SK-N-MC (cell line): ENCODE results near the gene RHOBTB1.

Experiments
- DNase-seq: peaks from one replicate; pipeline ENCODE4 v3.0.0-alpha.2; 2011; ENCODE audit warnings: low read depth, low spot score
- H3K27ac ChIP-seq: fragments of 200-600 bp; sonication (generic); 2 replicates; pipeline ENCODE4 v1.5.1; 2016; ENCODE audit warnings: mixed run types
- H3K36me3 ChIP-seq: fragments of 200-600 bp; sonication (generic); 2 replicates; pipeline ENCODE4 v1.6.1; 2017; ENCODE audit warnings: antibody characterized with exemption, low read length, mixed read lengths; ENCODE audit not compliant: insufficient read depth
- H3K4me3 ChIP-seq: fragments of 200-600 bp; sonication (generic); 2 replicates; pipeline ENCODE4 v1.5.1; 2016
- H3K9ac ChIP-seq: fragments of 200-600 bp; sonication (generic); 2 replicates; pipeline ENCODE4 v1.8.0; 2017; ENCODE audit warnings: mixed run types, mixed read lengths; ENCODE audit not compliant: insufficient read length
- H3K9me3 ChIP-seq: fragments of 200-600 bp; sonication (generic); 2 replicates; pipeline ENCODE4 v1.6.1; 2017; ENCODE audit warnings: low read depth, mild to moderate bottlenecking, antibody characterized with exemption, low read length, moderate library complexity, mixed read lengths
- EZH2 ChIP-seq: fragments of 200-600 bp; sonication (generic); IDR thresholded peaks from one replicate; pipeline ENCODE4 v1.6.1; 2017; ENCODE audit warnings: antibody characterized with exemption
- FOXP2 ChIP-seq: optimal IDR thresholded peaks from 2 replicates; pipeline ENCODE3; 2011; ENCODE audit warnings: mild to moderate bottlenecking, moderate library complexity; ENCODE audit not compliant: insufficient read depth; ENCODE audit errors: extremely low read length, control extremely low read depth
- POLR2AphosphoS5 ChIP-seq: IDR thresholded peaks from 2 replicates; pipeline ENCODE4 v1.6.1; 2012; ENCODE audit warnings: mild to moderate bottlenecking, low read depth, low read length, borderline replicate concordance

RHOBTB1 gene

DNA sequence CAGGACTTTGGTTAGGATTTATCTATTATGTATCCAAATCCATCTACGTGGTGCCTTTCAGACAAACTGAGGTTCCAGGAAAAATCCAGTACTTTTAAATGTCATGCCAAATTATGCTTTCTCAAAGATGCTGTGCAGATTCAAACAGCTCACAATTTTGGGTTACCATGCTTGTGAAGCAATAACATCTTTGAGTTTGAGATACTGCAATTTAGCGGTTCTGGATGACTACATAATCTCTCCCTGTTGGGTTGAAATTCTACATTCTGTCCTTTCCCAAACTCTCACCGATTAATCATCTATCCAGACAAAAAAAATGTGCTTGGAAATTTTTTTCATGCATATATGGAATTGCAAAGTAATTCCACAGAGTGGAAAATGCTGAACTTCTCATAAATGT is 3.5 kb downstream of the RHOBTB1 start:
- no peak for DNase-seq
- no peak overlapping the region for H3K9ac ChIP-seq
- H3K36me3 ChIP-seq = no peaks in the 10 kb centered on the region
- no peak for TF ChIP-seq FOXP2
- no peak for TF ChIP-seq EZH2
- TF ChIP-seq POLR2AphosphoS5 = no peak
- no peak overlapping the region for H3K27ac ChIP-seq
- H3K4me3 ChIP-seq = no peak overlapping the region
- H3K9me3 ChIP-seq = no peaks in the 10 kb centered on the region

DNA sequence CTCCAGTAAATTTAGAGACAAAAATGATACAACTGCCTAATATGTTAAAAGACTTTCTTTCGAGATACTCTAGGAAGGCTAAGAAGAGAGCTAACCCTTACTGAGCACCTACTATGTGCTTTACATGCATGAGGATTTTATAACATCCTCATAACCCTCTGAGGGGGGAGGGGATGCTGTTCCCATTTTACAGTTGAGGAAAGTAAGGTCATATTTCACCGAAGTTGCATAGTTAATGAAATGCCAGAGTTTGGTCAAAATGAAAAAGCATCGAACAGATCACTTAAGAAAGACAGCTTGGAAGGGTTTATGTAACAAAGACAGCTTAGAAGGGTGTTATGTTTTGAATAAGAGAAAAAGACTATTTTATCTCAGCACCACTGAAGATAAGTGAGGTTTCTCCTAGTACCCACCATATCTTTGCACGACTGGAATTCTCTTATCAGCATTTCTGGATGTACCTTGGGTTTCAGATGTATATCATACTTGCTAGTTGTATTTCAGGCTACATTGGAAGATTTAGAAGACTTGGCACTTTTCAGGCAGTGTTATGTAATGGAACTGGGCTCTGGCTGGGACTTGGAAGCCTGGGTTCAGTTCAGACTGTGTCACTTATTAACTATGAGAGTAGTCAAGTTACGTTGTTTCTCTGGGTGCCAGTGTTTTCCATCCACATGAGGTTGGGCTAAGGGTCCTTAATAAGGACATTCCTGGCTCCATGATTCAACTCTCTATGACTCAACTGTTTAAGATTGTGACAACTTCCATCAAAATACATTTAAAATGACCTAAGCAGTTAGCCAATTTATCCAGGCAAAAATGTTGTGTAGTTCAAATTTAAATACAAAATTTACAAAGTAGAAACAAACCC is 6.0 kb downstream of the RHOBTB1 start:
- Histone ChIP-seq H3K9ac (no peak overlapping the region), H3K36me3 (no peaks in the 10 kb centered on the region), H3K9me3 (no peaks in the 10 kb centered on the region), H3K27ac (no peak overlapping the region), H3K4me3 (no peak overlapping the region)
- TF ChIP-seq FOXP2 (no peak), POLR2AphosphoS5 (no peak), EZH2 (no peak)
- no peak for DNase-seq

DNA sequence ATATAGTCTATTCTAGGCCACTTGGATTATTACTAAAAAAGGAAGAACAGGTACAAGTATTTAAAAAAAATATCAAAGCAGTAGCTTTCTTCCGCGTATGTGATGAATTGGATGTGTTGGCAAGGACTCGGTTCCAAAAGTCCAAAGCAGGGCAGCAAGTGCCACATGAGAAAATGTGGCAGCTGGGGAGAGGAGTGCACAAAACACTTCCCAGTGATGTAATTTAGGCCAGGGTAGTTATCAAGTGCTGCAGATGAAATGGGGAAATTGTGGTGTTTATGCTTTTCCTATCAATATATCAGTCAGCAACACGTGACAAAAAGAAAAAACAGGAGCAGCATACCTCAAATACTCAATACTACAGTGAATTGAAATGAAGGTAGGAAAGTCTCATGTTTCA is 7.0 kb downstream of the RHOBTB1 start:
- no peak overlapping the region for H3K4me3 ChIP-seq
- DNase-seq = no peak
- no peak overlapping the region for H3K9ac ChIP-seq
- H3K36me3 ChIP-seq = no peaks in the 10 kb centered on the region
- H3K27ac ChIP-seq = no peak overlapping the region
- TF ChIP-seq EZH2 = no peak
- TF ChIP-seq FOXP2 = no peak
- TF ChIP-seq POLR2AphosphoS5 = no peak
- no peaks in the 10 kb centered on the region for H3K9me3 ChIP-seq

DNA sequence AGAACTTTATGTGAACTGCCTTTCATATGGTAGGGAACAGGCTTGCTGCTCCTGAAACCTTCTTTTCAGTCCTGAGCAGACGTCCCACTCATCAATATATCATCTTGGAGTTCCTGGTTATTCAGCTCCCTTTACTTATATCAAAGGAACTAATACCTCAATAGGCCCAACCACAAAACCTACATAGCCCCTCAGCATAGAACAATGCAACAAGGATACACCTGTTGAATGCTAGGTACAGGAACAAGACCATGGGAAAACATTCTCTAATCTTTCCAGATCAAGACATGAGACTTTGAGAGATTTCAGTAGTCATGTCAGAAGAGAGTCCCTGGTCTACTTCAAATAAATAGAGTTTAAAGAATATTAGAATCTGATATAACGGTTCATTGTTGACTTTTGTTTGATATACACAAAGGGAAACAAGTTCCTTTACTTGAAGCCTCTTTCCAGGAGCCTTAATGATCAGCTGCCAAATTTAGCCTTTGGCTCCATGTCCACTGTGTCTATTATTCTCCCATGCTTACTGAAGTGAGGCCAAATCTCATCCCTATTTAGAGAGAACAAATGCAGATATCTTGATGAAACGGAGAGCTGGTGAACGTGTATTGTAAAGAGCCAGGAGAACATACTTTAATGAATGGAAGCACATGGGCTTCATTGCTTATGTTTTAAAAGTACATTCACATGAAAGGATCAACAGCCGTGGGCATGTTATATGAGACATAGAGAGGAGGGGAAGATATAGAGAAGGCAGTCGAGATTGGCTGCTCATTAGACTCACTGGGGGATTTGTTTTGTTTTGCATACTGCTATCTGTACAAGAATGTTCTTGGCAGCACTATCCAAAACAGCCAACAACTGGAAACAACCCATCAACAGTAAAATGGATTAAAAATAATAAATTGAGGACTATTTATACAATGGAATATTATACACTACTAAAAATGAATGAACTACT is 9.5 kb downstream of the RHOBTB1 start:
- no peak overlapping the region for H3K27ac ChIP-seq
- no peak for TF ChIP-seq FOXP2
- no peak for TF ChIP-seq POLR2AphosphoS5
- no peak for TF ChIP-seq EZH2
- H3K9ac ChIP-seq = no peak overlapping the region
- DNase-seq = no peak
- no peaks in the 10 kb centered on the region for H3K36me3 ChIP-seq
- no peak overlapping the region for H3K4me3 ChIP-seq
- H3K9me3 ChIP-seq = no peaks in the 10 kb centered on the region

DNA sequence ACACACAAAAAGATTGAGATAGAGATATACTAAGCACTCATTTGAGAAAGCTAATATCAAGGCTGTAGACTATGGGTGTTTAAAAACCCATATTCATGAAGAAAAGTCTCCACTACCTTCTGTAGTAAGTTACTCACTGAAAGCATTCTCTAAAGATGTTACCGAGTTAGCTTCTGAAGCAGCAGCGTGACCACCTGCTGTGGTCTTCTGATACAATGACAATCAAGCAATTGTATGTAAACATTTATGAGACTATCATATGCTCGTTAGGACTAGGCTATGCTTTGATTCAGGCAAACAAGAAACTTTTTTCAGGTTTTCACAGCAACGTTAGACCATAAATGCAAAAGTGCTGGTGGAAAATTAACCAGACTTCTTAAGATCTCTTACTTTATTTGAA is 11.2 kb downstream of the RHOBTB1 start:
- H3K4me3 ChIP-seq = no peak overlapping the region
- H3K9me3 ChIP-seq = no peaks in the 10 kb centered on the region
- H3K36me3 ChIP-seq = no peaks in the 10 kb centered on the region
- DNase-seq = no peak
- no peak overlapping the region for H3K9ac ChIP-seq
- TF ChIP-seq POLR2AphosphoS5 (no peak), EZH2 (no peak), FOXP2 (no peak)
- no peak overlapping the region for H3K27ac ChIP-seq

DNA sequence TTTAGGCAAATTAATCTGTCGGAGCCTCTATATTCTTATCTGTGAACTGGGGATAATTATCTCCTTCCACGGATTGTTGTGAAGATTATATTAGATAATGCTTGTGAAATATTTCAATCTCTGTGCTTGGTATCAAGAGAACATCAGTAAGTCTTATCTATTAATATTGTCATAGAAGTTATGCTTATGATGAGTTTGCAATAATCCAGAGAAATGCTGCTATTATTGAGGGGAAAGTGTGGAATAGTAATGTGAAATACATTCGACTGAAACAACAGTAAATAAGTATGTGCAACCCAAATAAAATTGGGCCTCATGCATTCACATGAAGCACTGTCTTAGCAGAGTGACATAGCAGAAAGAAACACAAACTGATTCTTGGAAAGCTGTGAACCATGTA is 13.7 kb downstream of the RHOBTB1 start:
- no peak for TF ChIP-seq POLR2AphosphoS5
- TF ChIP-seq FOXP2 = no peak
- no peak for TF ChIP-seq EZH2

DNA sequence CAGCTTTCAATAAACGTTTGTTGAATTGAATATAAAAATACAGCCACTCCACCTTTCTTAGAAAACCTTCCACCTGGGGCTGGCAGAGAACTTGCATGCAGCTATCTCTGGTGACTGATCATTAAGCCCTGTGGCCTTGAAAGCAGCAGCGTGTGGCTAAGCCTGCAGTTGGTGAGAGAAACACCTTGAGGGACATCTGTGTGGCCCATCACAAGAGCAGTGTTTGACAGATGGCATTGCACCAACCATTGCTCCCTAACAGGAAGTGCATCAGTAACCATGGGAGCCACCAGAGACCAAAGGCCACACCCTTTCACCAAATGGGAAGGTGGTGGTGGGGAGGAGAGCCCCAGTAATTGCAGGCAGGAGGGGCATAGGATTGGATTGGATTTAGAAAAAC is 22.4 kb downstream of the RHOBTB1 start:
- no peak overlapping the region for H3K4me3 ChIP-seq
- no peak for DNase-seq
- TF ChIP-seq EZH2 (no peak), FOXP2 (no peak), POLR2AphosphoS5 (no peak)
- H3K36me3 ChIP-seq = no peaks in the 10 kb centered on the region
- no peak overlapping the region for H3K9ac ChIP-seq
- H3K9me3 ChIP-seq = no peaks in the 10 kb centered on the region
- no peak overlapping the region for H3K27ac ChIP-seq

More for the DNA sequence above, 13.7 kb downstream of the RHOBTB1 start:
- Histone ChIP-seq H3K27ac (no peak overlapping the region), H3K36me3 (no peaks in the 10 kb centered on the region), H3K4me3 (no peak overlapping the region), H3K9ac (no peak overlapping the region), H3K9me3 (no peaks in the 10 kb centered on the region)
- no peak for DNase-seq

DNA sequence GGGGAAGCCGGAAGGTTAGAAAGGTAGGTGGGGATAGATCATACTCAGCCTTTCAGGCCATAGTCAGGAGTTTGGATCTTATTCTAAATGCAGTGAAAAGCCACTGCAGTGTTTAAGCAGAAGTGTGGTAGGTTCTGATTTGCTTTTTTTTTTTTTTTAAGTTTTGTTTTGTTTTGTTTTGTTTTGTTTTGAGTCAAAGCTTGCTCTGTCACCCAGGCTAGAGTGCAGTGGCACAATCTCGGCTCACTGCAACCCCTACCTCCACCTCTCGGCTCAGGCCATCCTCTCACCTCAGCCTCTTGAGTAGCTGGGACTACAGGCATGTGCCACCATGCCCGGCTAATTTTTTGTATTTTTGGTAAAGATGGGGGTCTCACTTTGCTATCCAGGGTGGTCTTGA is 23.5 kb downstream of the RHOBTB1 start:
- Histone ChIP-seq H3K9ac (no peak overlapping the region), H3K9me3 (no peaks in the 10 kb centered on the region), H3K27ac (no peak overlapping the region), H3K4me3 (no peak overlapping the region), H3K36me3 (no peaks in the 10 kb centered on the region)
- no peak for DNase-seq
- TF ChIP-seq FOXP2 = no peak
- TF ChIP-seq EZH2 = no peak
- TF ChIP-seq POLR2AphosphoS5 = no peak
